ENCODE data around the gene DDIT3.

GRCh38 chr12:57511161-57511560, 9.2 kb downstream of the DDIT3 start:
- no peak for TF ChIP-seq CTCF (IDR thresholded peaks at IDR 0.05)
- TF ChIP-seq ZFX (IDR thresholded peaks at IDR 0.05; ENCODE audit: borderline replicate concordance) = no peak

Measured in 22Rv1 (cell line).